ENCODE results near the gene RIF1. TPM values are rescaled to one million over a fixed set of nuclear protein-coding genes. Genes with fewer than 3 reads are reported as not detected.

Gene RIF1
- total and polyA plus RNA-seq, 9 of the 15 experiments (the other 6 are each of a cell fraction or from before 2014, with no cell fraction given), result 11.0 to 109 (median 44.2) TPM

DNA sequence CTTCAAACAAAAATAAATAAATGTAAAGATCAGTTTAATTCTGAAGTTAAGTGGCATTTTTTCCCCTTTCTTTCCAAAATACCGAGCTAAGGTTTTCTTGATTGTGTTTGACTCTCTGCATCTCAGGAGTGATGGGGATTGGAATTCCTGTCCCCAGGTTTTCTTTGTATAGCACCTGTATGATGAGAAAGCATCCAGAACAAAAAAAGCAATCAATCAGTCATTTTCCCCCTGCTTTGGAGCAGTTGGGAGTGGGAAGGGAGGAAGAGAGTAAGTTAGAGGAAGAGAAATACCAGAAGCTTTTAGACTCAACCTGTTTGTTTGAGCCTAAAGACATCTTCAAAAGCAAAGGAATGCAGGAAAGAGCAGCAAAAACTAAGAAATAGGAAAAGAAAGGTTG is 88.5 kb downstream of the RIF1 start:
- Histone ChIP-seq H3K4me3 (no peak overlapping the region), H3K9ac (ENCODE audit: insufficient read depth in 1 of 2, low read depth in 2 of 2, low read length in 2 of 2) (no peak overlapping the region), H3K79me2 (ENCODE audit: control insufficient read depth, insufficient read depth, low read length) (no peaks in the 10 kb centered on the region), H3K4me1 (replicated peaks in 1 of 2; ENCODE audit: control insufficient read depth in 2 of 2, insufficient read depth in 2 of 2, low read length in 2 of 2) (no peaks in the 10 kb centered on the region), H3K27ac (ENCODE audit: extremely low read depth, low read depth, low read length) (no peak overlapping the region), H4K20me1 (replicated peaks; ENCODE audit: control insufficient read depth, insufficient read depth, low read length) (no peaks in the 10 kb centered on the region), H3K4me2 (ENCODE audit: insufficient read depth, low read length) (no peak overlapping the region), H3K27me3 (ENCODE audit: control insufficient read depth in 2 of 2, insufficient read depth in 2 of 2, low read length in 2 of 2) (no peaks in the 10 kb centered on the region), H3K36me3 (ENCODE audit: control insufficient read depth, insufficient read depth, low read length) (peaks cover 7% of the 10 kb centered on the region; the same call in 2 of the 3 replicates), H3K9me1 (ENCODE audit: control insufficient read depth, insufficient read depth, low read length) (no peaks in the 10 kb centered on the region), H3K9me3 (replicated peaks; ENCODE audit: control insufficient read depth, insufficient read depth, low read depth, low read length) (no peaks in the 10 kb centered on the region), H2AFZ (ENCODE audit: low read depth, low read length) (no peak overlapping the region)
- DNase-seq (ENCODE audit: extremely low read depth in 1 of 4, low spot score in 3 of 4) (no peak), FAIRE-seq (no peak), ATAC-seq (no peak)
- POLR2A ChIA-PET, result interaction anchor here (0.6 kb wide), 1 partner anchor 424 kb away, joined by 3 read pairs; no protein-coding TSS in a partner anchor
- BruUV-seq (replicated peaks), result no TSS peak
- TF ChIP-seq, protein P1, sequence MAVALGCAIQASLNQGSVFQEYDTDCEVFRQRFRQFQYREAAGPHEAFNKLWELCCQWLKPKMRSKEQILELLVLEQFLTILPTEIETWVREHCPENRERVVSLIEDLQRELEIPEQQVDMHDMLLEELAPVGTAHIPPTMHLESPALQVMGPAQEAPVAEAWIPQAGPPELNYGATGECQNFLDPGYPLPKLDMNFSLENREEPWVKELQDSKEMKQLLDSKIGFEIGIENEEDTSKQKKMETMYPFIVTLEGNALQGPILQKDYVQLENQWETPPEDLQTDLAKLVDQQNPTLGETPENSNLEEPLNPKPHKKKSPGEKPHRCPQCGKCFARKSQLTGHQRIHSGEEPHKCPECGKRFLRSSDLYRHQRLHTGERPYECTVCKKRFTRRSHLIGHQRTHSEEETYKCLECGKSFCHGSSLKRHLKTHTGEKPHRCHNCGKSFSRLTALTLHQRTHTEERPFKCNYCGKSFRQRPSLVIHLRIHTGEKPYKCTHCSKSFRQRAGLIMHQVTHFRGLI (CRISPR knock-in tag; IDR thresholded peaks at IDR 0.05), result no peak
- TF ChIP-seq RBBP5 (IDR thresholded peaks at IDR 0.05; ENCODE audit: borderline replicate concordance, insufficient read depth, low read length, poor library complexity, severe bottlenecking) (no peak), TRIM24 (IDR thresholded peaks at IDR 0.05) (no peak), PCBP1 (IDR thresholded peaks at IDR 0.05; ENCODE audit: low read depth, low read length, poor library complexity, severe bottlenecking) (no peak), POLR3A (IDR thresholded peaks at IDR 0.05; ENCODE audit: borderline replicate concordance, extremely low read depth, insufficient read depth, insufficient read length) (no peak), CHD2 (IDR thresholded peaks at IDR 0.05; ENCODE audit: low read depth, low read length) (no peak), DACH1 (IDR thresholded peaks at IDR 0.05; ENCODE audit: partially characterized antibody) (no peak), KDM5B (IDR thresholded peaks at IDR 0.05; ENCODE audit: insufficient replicate concordance, low read depth, low read length) (no peak), SAFB (IDR thresholded peaks at IDR 0.05; ENCODE audit: borderline replicate concordance, low read depth, low read length) (no peak)
- TF ChIP-seq, protein P2, sequence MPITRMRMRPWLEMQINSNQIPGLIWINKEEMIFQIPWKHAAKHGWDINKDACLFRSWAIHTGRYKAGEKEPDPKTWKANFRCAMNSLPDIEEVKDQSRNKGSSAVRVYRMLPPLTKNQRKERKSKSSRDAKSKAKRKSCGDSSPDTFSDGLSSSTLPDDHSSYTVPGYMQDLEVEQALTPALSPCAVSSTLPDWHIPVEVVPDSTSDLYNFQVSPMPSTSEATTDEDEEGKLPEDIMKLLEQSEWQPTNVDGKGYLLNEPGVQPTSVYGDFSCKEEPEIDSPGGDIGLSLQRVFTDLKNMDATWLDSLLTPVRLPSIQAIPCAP (CRISPR knock-in tag; IDR thresholded peaks at IDR 0.05; ENCODE audit: borderline replicate concordance), result no peak
- intact Hi-C loops (cut with micrococcal nuclease) (no loop called here), in situ Hi-C loops (cut with MboI) (no loop called here)
- 38% methylated on average over 1 of the region's 1 CpG for WGBS (ENCODE audit: insufficient coverage, low coverage, missing lambda C conversion rate)
- CTCF ChIA-PET (ENCODE audit: low intra/inter-chr PET ratio), result no interaction called here

All from K562 (cell line).